Kidney capillary endothelial cell (primary cell): ENCODE data around the gene TPSG1.
"Not testable (repeated sequence)": the region's sequence is repeated elsewhere in the genome, so short reads cannot be mapped to it uniquely, and the experiment has no call there.

Experiments
- DNase-seq: peaks from one replicate; pipeline ENCODE4 v3.0.0-alpha.2; 2018; ENCODE audit warnings: low spot score

TPSG1 gene

DNA sequence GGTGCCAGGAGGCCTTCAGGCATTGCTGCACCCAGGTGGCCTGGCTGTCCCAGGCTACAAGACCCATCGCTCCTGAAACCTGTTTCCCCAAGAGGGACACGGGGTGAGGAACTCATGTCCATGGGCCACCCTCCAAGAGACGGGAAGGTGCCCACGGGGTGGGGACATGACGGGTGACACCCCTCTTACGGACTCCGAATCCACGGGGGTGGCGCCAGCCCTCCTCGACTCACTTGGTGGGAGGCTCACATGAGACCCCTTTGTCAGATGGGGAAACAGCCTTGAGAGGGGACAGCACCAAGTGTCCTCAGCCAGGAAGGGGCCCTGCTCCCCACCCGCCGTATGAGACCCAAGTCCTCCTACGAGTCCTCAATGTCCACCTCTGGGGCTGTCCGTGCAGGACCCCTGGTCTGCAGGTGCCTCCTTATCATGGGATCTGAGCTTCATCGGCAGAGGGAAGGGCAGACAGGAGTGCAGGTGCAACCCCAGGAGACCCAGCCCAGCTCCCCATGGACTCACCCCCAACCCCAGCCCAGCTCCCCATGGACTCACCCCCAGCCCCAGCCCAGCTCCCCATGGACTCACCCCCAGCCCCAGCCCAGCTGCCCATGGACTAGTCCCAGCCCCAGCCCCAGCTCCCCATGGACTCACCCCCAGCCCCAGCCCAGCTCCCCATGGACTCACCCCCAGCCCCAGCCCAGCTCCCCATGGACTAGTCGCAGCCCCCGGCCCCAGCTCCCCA, 5.6 kb upstream of the TPSG1 start:
- not testable (repeated sequence) for DNase-seq

DNA sequence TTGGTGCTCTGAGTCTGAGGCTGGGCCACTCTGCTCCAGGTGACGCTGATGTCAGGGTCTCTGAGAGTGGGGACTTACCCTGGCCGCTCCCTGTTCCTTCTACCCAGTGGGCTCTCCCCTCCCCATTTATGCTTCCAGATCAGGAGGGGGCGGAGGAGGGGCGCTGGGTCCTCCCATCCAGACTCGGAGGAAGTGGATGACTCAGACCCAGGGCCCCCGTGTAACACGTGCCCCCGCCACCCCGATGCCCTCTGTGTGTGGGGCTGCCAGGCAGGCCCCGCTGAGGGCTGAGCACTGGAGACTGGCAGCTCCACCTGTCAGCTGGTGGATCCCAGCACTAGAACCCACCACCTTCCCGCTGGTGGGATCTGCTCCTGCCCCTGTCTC, 5.0 kb upstream of the TPSG1 start, which contains the start of gene TPSB2:
TSS of gene TPSB2 (minus strand) at position 101 of the 387 bp plus-strand sequence. CDS start 233 bp downstream, outside the sequence.
- DNase-seq, result not testable (repeated sequence)

DNA sequence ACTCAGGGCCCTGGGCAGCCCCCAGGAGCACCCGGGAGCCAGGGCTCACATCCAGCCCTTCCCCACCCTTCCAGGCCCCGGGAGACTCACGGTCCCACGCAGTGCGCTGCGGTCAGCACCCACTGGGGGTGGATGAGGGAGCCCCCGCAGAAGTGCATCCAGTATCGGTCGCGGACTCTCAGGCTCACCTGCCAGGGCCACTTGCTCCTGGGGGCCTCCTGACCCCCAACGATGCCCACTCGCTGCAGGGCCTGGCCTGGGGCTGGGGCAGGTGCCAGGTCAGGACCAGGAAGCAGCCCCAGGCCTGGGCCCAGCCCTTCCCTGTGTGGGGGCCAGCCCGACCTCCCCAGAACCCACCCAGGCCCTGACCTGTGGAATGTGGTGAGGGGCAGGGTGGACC, 4.4 kb upstream of the TPSG1 start:
- DNase-seq, result not testable (repeated sequence)

DNA sequence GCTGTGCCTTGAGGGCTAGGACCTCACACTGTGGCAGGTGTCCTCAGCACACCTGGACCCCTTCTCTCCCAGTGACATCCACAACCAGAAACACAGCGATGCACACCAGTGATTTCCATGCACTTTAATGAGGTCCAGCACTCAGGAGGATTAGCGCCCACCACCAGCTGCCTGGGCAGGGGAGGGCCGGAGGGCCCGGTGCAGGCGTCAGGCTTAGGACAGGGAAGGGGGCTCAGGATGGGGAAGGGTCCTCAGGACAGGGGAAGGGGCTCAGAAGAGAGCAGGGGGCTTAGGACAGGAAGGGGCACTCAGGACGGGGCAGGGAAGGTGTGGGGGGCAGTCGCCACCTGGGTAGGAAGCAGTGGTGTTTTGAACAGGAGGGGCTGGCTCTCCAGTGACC, 3.2 kb upstream of the TPSG1 start:
- DNase-seq, result not testable (repeated sequence)

DNA sequence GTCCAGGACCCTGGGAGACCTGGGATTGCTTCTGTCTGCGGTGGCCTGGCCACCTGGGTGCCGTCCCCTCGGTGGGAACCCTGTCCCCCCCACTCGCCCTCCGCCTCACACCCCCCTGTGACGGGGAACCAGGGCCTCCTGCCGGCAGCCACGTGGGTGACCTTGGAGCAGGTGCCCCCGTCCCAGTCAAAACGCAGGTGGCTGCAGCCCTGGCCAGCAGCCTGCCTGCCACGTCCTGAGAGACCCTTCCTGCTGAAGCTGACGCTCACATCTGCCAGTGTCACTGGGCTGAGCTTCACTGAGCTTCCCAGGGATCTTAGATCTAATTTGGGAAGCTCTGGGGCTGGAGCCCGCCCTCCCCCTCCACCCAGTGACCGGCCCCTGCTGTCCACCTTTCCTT, 1.6 kb upstream of the TPSG1 start:
- DNase-seq, result not testable (repeated sequence)

DNA sequence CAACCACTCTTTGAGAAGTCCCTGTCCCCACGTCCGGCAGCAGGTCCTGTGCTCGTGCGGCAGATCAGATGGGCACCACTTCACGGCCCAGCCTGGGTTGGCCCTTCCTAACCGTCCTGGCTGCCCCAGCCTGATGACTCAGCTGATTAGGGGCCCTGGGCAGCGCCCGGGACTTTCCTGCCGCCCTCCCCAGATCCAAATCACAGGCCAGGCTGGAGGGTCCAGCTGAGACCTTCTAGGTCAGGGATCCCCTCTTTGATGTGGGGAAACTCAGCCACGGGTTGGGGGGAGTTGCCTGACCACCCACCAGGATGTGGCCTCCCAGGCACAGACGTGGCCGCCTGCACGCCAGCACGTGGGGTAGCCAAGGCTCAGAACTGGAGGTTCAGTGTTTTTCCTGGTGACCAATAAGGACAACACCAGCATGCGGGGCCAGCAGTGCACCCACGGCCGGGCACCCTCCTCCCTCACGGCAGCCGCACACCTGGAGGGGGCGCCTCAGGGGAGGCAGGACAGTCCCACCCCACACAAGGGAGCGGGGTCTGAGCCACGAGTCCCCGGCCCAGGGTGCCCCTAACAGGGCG, 752 bp upstream of the TPSG1 start:
- not testable (repeated sequence) for DNase-seq

DNA sequence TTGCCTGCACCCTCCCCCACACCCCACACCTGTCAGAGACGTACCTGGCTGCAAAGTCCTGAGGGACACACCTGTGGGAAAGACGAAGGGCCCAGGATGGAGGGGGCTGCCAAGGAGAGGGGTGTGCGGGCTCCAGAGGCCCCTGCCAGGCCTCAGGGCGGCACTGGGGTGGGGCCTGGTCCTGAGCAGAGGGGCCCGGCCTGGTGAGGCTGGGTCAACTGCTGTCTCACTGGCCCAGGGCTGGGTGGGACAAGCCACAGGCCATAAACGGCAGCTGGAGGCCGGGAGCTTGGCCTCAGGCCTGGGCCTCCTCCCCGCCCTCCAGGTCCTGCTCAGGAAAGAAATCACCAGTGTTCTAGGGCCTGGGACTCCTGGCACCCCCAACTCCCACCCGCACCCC, 510 bp downstream of the TPSG1 start:
- no peak for DNase-seq

DNA sequence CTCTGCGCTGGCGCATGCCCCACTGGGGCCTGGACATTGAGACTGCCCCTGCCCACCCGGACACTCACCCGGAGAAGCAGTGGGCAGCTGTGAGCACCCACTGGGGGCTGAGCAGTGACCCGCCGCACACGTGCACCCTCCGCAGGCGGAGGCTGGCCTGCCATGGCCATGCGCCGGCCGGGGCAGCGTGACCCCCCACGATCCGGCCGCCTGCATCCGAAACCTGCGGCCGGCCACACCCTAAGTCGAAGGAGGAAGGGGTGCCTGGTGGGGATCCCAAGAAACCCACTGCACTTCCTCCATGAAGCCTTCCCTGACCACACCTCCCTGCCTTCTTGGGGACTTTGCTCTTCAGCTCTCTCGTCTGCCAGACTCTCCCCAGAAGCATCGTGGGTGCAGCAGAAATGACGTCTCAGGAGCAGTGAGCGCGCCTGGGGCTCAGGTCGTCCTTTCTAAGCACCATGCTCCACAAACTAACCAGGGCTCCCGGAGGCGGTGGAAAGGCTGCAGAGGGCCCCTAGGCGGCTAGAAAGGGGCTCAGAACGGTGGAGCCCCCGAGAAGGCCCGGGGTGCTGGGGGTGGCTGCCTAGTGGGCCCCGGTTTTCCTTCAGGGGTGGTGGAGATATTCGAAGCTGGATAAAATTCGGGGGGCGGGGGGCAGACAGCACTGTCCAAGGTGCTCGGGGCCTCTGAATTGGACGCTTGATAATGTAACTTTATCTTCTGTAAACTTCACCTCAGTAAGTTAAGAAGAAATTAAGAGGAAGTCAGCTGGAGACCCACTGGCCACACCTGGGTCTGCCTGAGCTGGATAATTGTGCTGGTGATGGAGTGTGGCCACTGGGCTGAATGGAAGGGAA, 1.5 kb downstream of the TPSG1 start:
- no peak for DNase-seq

DNA sequence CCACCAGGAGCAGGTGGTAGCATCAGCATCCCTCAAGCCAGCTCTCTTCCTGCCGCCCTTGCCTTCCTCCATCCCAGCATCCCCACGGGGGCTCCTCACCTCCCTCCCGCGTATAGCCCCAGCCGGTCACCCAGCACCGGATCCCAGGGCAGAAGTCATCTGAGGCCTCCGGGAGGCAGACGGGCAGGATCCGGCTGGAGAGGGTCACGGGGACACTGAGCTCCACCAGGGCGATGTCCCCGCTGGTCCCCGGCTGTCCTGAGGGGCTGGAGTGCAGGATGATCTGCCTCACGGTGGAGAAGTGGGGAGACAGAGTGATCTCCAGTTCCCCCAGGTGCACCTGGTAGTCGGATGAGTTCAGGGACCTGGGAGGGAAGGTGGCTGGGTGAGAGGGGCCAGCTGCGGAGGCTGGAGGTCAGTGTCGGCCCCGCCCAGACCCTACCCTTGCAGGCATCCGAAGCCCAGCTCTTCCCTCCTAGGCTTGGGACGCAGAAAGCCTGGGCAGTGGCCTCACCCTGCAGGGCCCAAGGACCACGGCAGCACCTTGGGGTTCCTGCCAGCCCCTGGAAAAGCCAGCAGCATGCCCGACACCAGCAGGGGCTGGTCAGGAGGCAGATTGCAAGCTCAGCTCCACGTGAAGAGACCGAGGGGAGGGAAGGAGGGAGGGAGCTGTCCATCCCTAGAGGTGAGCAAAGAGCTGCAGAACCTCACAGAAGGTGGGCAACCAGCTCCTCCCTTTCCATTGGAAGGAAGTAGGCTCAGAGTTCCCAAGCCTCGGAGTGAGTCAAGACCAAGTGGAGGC, 2.3 kb downstream of the TPSG1 start:
- no peak for DNase-seq

DNA sequence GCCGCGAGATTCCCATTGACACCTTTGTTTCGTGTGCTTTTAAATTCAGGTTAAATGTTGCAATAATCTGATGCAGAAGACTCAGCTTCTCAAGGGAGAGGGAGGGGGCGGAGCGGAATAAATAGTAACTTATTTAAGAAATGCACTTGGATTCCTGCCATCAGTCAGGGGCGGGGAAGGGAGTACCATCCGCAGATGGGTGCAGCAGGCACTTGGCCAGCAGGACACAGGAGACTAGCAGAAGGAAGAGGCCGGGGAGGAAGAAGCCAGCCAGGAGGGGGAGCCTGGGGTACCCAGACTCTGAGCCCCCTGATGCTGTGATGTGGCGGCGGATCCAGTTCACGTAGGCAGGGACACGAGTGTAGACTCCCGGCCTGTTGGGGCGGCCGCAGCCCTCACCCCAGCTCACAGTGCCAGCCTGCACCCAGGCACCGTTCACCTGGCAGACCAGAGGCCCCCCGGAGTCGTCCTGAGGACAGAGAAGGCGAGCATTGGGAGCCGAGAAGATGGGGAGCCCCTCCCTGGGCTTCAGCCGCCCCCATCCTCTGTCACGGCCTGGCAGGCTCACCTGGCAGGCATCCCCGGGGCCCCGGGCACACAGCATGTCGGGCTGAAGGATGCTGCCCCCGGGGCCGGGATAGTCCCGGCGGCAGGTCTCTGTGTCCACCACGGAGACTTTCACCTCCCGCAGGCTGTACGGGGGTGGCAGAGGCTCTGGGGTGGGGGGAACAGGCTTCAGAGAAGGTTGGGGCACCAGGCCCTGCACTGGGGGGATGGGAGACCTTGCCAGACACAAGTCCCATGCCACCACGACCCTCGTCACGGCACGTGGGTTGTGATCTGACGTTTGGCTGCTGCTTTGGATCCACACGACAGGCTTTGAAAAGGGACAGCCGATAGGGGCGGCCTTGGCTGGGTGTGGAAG, 3.2 kb downstream of the TPSG1 start:
- DNase-seq, result no peak

DNA sequence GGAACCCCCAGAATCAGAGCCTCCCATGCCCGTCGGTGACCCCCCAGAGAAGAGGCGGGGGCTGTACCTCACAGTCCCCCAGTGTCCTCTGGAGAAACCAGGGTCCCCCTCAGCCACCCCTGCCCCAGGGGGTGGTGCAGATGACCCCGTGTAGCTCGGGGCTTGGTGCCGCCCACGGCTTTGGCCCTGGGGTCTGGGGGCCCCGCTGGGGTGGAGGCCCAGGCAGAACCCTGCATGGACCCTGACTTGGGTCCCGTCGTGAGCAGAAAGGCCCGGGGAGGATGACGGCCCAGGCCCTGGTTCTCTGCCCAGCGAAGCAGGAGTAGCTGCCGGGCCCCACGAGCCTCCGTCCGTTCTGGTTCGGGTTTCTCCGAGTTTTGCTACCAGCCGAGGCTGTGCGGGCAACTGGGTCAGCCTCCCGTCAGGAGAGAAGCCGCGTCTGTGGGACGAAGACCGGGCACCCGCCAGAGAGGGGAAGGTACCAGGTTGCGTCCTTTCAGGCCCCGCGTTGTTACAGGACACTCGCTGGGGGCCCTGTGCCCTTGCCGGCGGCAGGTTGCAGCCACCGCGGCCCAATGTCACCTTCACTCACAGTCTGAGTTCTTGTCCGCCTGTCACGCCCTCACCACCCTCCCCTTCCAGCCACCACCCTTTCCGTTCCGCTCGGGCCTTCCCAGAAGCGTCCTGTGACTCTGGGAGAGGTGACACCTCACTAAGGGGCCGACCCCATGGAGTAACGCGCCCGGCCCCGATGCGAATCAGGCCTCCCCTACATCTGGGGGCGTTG, 4.0 kb downstream of the TPSG1 start:
- no peak for DNase-seq

DNA sequence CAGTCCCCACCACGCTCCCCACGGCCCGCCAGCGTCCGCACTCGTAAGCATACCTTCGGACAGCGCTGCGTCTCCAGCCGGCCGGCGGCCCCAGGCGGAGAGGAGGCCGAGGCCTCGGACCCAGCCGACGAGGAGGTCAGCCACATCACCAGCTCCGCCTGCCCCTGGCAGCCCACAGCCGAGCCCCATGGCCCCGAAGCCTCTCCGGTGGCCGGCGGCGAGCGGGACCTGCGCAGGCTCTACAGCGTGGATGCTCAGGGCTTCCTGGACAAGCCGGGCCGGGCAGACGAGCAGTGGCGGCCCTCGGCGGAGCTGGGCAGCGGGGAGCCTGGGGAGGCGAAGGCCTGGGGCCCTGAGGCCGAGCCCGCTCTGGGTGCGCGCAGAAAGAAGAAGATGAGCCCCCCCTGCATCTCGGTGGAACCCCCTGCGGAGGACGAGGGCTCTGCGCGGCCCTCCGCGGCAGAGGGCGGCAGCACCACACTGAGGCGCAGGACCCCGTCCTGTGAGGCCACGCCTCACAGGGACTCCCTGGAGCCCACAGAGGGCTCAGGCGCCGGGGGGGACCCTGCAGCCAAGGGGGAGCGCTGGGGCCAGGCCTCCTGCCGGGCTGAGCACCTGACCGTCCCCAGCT, 4.9 kb downstream of the TPSG1 start:
- no peak for DNase-seq

DNA sequence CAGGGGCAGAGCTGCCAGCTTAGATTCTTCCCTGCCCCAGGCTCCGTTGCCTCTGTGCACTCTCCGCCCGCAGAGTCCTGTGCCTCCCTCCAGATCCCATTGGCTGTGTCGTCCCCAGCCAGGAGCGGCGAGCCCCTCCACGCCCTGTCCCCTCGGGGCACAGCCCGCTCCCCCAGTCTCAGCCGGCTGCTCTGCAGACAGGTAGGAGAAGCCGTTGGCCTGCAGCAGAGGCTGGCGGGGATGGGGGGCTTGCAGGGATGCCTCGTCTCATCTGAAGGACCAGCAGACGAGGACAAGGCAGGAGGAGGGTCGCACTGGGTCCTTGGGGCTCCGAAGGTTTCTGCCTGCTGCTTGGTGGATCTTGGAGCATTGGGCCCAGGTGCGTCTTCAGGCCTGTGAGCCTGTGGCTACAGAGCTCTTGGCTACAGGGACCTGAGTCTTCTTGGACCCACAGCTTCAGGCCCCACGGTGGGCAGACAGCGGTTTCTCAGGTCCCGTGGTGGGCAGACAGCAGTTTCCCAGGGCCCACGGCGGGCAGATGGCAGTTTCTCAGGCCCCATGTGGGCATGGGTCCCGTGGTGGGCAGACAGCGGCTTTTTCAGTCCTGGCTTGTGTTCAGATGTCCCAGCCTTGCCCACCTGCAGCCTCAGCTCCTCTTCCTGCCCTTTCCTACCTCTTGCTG, 6.0 kb downstream of the TPSG1 start:
- no peak for DNase-seq

DNA sequence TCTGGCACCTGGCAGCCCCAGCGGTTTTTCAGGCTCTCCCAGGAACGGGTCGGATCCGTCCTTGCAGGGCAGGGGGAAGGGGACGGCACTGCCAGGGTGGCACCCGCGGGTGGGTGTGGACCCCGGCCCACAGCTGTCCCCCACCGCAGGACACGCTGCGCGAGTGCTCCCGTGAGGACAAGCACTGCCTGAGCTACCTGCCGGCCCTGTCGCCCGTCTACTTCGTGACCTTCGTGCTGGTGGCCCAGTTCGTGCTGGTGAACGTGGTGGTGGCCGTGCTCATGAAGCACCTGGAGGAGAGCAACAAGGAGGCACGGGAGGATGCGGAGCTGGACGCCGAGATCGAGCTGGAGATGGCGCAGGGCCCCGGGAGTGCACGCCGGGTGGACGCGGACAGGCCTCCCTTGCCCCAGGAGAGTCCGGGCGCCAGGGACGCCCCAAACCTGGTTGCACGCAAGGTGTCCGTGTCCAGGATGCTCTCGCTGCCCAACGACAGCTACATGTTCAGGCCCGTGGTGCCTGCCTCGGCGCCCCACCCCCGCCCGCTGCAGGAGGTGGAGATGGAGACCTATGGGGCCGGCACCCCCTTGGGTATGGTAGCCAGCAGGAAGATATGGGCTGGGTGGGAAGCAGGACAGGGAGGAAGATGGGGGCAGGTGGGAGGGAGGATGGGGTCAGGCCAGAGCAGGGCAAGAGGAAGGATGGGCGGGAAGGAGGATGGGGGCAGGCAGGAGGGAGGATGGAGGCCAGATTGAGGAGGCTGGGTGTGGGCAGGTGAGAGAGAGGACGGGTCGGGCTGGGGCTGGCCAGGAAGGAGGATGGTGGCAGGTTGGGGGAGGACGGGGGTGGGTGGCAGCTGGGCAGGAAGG, 6.8 kb downstream of the TPSG1 start:
- DNase-seq, result no peak

DNA sequence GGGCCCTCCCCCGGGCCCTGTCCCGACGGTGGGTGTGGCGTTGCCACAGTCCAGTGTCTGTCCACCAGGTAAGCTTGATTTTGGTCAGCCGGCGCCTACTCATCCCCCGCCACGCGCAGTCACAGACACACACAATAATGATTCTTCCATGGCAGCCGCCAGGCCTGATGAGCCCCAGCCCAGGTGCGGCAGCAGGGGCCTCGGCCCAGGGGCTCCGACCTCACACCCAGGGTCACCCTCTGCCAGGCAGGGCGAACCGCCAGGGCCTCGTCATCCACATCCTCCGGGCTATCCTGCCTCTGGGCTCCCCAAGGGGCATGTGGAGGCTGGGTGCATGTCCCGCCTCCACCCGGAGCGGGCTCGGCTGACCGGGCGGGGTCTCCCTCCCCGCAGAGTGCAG, 7.5 kb downstream of the TPSG1 start:
- DNase-seq, result no peak

DNA sequence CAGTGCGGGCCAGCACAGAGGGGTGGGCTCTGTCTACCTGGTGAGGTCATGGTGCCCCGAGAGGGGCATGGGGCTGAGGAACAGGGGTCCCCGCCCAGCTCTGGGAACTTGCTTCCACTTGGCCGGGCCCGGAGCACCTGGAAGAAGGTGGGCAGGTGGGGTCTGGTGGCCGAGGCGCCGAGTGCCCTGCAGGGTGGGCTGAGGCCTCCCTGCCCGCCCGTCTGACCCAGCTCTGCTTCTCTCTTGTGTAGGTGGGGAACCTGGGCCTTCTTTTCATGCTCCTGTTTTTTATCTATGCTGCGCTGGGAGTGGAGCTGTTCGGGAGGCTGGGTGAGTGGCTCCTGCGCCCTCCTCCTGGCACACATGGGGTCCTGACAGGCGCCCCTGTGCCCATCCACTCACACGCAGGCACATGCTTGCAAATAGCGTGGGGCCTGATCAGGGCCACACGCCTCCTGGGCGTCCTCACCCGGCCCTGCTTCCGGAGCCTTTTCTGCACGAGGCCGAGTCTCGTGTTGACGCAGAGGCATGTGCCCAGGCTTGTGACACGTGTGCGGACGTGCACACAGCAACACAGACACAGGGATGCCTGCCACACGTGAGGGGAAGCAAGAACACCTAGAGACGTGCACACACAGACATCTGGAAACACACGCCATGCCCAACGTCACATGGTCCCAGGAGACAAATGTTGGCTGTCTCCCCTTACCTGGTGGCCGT, 8.2 kb downstream of the TPSG1 start:
- no peak for DNase-seq

DNA sequence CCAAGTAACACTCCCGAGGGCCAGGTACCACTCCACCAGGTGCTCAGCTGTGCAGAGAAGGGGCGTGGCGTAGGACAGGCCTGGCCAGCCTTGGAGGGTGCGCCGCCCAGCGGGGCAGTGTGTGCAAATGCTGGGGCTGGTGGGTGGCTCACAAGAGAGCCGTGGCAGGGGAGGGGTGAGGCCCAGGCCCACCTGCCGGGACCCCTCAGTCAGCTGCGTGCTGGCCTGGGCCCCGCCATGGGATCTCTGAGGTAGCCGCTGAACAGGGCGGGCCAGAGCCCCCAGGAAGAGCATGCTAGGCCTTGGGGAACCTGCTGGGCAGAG, 8.8 kb downstream of the TPSG1 start:
- DNase-seq, result no peak
